ENCODE data around the gene DLG2. TPM values are rescaled to one million over a fixed set of nuclear protein-coding genes. Genes with fewer than 3 reads are reported as not detected.

The DLG2 gene
- total and polyA plus RNA-seq, 2 of the 8 experiments (the other 6 are each of a cell fraction or from before 2014, with no cell fraction given) = 1.7 to 14.3 TPM

DNA sequence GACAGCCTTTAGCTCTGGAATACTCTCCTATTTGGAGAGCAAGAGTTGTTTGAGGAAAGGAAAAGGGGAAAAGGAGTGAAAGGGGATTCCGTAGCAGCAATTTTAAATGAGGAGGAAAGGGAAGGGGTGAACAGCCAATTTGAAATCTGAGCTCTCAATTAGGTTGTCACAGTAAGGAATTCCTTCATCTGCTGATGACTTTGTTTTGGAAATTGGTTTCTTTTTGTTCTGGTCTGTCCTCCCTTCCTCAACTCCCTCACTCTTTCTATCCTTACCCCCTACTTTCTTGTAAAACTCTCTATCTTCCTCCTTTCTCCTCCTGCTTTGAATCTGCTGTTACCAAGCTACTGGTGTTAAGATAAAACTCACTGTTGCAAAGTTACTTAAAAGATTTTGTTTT lies 1155.6 kb downstream of the DLG2 start:
- Histone ChIP-seq H3K4me2 (ENCODE audit: insufficient read depth in 1 of 2, low read depth in 2 of 2, low read length in 2 of 2) (peak overlapping the region; percentile 54 to 57; a peak in 3 of 4 replicates), H3K79me1 (ENCODE audit: low read depth, low read length) (no peaks in the 10 kb centered on the region)

More for the DNA sequence above, 1155.6 kb downstream of the DLG2 start:
- Histone ChIP-seq H2BK15ac (ENCODE audit: low read length) (no peak overlapping the region), H3K4ac (replicated peaks; ENCODE audit: insufficient read length, low read depth, low read length) (no peak overlapping the region), H2AK5ac (ENCODE audit: low read depth, low read length) (no peak overlapping the region), H4K8ac (ENCODE audit: extremely low read depth, insufficient read depth, low read length) (no peak overlapping the region), H3K4me3 (ENCODE audit: extremely low read depth in 1 of 4, insufficient read depth in 2 of 4, low read depth in 3 of 4, low read length in 4 of 4) (peak overlapping the region in 1 of 4 experiments; percentile 43; a peak in 2 of 8 replicates), H3K18ac (ENCODE audit: extremely low read depth, low read length) (no peak overlapping the region; the same call in 1 of the 2 replicates), H2BK12ac (ENCODE audit: low read depth, low read length) (no peak overlapping the region), H3K79me2 (ENCODE audit: control insufficient read depth in 1 of 2, insufficient read depth in 2 of 2, low read length in 2 of 2) (no peaks in the 10 kb centered on the region), H2AFZ (ENCODE audit: low read length) (peak overlapping the region; percentile 45; the same call in 1 of the 2 replicates), H4K91ac (replicated peaks; ENCODE audit: insufficient read length, low read length) (no peak overlapping the region), H2BK120ac (replicated peaks; ENCODE audit: low read depth, low read length) (no peak overlapping the region), H2BK5ac (ENCODE audit: low read depth, low read length) (no peak overlapping the region), H3K14ac (ENCODE audit: insufficient read length) (no peak overlapping the region), H3K27me3 (replicated peaks in 1 of 4; ENCODE audit: control insufficient read depth in 3 of 4, extremely low read depth in 1 of 4, insufficient read depth in 3 of 4, low read length in 3 of 4) (peaks cover 0 to 1% (median 0%) of the 10 kb centered on the region in 4 experiments; a peak in 1 of 7 replicates), H3K9me3 (ENCODE audit: insufficient read depth in 2 of 2, low read depth in 1 of 2, low read length in 1 of 2) (no peaks in the 10 kb centered on the region), H4K20me1 (replicated peaks in 1 of 2; ENCODE audit: control insufficient read depth in 1 of 2, insufficient read depth in 2 of 2, low read length in 2 of 2) (no peaks in the 10 kb centered on the region), H3K27ac (ENCODE audit: low read depth, low read length) (no peak overlapping the region), H3K56ac (replicated peaks; ENCODE audit: insufficient read length, low read depth, low read length) (no peak overlapping the region), H2BK20ac (ENCODE audit: low read length) (no peak overlapping the region), H3K36me3 (ENCODE audit: control insufficient read depth in 2 of 4, insufficient read depth in 4 of 4, low read length in 3 of 4) (no peaks in the 10 kb centered on the region), H3K4me1 (replicated peaks in 1 of 4; ENCODE audit: control insufficient read depth in 3 of 4, insufficient read depth in 4 of 4, low read length in 3 of 4) (peaks cover 0 to 10% (median 3%) of the 10 kb centered on the region in 4 experiments; a peak in 3 of 7 replicates), H4K5ac (ENCODE audit: insufficient read length, low read depth, low read length) (peak overlapping the region; percentile 70), H3K23ac (ENCODE audit: insufficient read length) (no peak overlapping the region), H3K9ac (replicated peaks in 1 of 4; ENCODE audit: extremely low read depth in 1 of 4, low read depth in 3 of 4, low read length in 3 of 4) (no peak overlapping the region), H3K23me2 (ENCODE audit: low read depth, low read length) (no peaks in the 10 kb centered on the region)
- DNase-seq (ENCODE audit: low read depth in 1 of 2, low spot score in 2 of 2) (no peak), FAIRE-seq (peak; percentile 69)
- CTCF ChIA-PET (ENCODE audit: partially characterized antibody) = interaction anchor here (0.6 to 1.2 kb wide), 5 partner anchors 9 to 74 kb away, joined by 3 to 4 read pairs (median 3); no protein-coding TSS in a partner anchor
- POLR2A ChIA-PET (ENCODE audit: partially characterized antibody) = interaction anchor here (0.7 kb wide), 1 partner anchor 25 kb away, joined by 3 read pairs; no protein-coding TSS in a partner anchor
- TF ChIP-seq CHD1 (IDR thresholded peaks at IDR 0.05; ENCODE audit: low read depth, low read length) = no peak
- no peak for TF ChIP-seq SIN3A (conservative IDR thresholded peaks at IDR 0.05 in 1 of 2, IDR thresholded peaks at IDR 0.05 in 1 of 2; ENCODE audit: low read depth in 1 of 2, low read length in 2 of 2)
- TF ChIP-seq RBBP5 (IDR thresholded peaks at IDR 0.05; ENCODE audit: borderline replicate concordance, low read depth, low read length) = no peak
- 0 out of 2 replicates have a peak, but pooled peaks have one; percentile 2 for TF ChIP-seq EGR1 (IDR thresholded peaks at IDR 0.05; ENCODE audit: borderline replicate concordance, low read depth, low read length)
- peak; percentile 77 for TF ChIP-seq ASH2L (IDR thresholded peaks at IDR 0.05; ENCODE audit: low read length)
- TF ChIP-seq, protein P1, sequence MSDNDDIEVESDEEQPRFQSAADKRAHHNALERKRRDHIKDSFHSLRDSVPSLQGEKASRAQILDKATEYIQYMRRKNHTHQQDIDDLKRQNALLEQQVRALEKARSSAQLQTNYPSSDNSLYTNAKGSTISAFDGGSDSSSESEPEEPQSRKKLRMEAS (IDR thresholded peaks at IDR 0.05) = no peak
- no peak for TF ChIP-seq CBX5 (IDR thresholded peaks at IDR 0.05; ENCODE audit: low read depth, low read length)
- no peak for TF ChIP-seq HDAC2 (IDR thresholded peaks at IDR 0.05; ENCODE audit: borderline replicate concordance in 1 of 2, low read depth in 2 of 2, low read length in 2 of 2)
- 0 out of 2 replicates have a peak, but pooled peaks have one; percentile 9 for TF ChIP-seq TEAD4 (IDR thresholded peaks at IDR 0.05; ENCODE audit: low read depth, low read length)
- 0 out of 2 replicates have a peak, but pooled peaks have one; percentile 38 for TF ChIP-seq SP1 (IDR thresholded peaks at IDR 0.05; ENCODE audit: low read depth, low read length)
- TF ChIP-seq POLR2A (IDR thresholded peaks at IDR 0.05; ENCODE audit: control extremely low read depth in 1 of 2, low read depth in 2 of 2, low read length in 2 of 2) = no peak
- no peak for TF ChIP-seq CBX8 (IDR thresholded peaks at IDR 0.05; ENCODE audit: borderline replicate concordance, low read depth, low read length)
- WGBS, 2 experiments (ENCODE audit: extremely low coverage in 1 of 2, insufficient coverage in 1 of 2, insufficient read length in 1 of 2, insufficient replicate concordance in 2 of 2, low coverage in 1 of 2, low lambda C conversion rate in 2 of 2, missing lambda C conversion rate in 1 of 2) = 7% methylated on average over 1 of the region's 1 CpG; no CpG with 5 or more reads in 1 of the 2 experiments
